ENCODE results near the gene CCDC88B. TPM values are rescaled to one million over a fixed set of nuclear protein-coding genes. Genes with fewer than 3 reads are reported as not detected.

CCDC88B gene
- total RNA-seq, result 0.82 to 1.3 TPM (median 0.99 TPM) in 3 replicates
- long read RNA-seq, result 0 reads

- H3K27me3 Mint-ChIP-seq (ENCODE audit: low read depth), result no peaks in the 10 kb centered on the region
- no peaks in the 10 kb centered on the region for H3K9me3 Mint-ChIP-seq (ENCODE audit: low read depth)
- H3K27ac Mint-ChIP-seq (ENCODE audit: unreplicated experiment), result no peak within 1 kb of the TSS
- no peak within 1 kb of the TSS for H3K4me3 Mint-ChIP-seq (ENCODE audit: unreplicated experiment)
- no peak for DNase-seq (ENCODE audit: low spot score)
- H3K4me1 Mint-ChIP-seq (ENCODE audit: low read depth), result peaks cover 7% of the 10 kb centered on the region
- TF ChIP-seq, protein P1, sequence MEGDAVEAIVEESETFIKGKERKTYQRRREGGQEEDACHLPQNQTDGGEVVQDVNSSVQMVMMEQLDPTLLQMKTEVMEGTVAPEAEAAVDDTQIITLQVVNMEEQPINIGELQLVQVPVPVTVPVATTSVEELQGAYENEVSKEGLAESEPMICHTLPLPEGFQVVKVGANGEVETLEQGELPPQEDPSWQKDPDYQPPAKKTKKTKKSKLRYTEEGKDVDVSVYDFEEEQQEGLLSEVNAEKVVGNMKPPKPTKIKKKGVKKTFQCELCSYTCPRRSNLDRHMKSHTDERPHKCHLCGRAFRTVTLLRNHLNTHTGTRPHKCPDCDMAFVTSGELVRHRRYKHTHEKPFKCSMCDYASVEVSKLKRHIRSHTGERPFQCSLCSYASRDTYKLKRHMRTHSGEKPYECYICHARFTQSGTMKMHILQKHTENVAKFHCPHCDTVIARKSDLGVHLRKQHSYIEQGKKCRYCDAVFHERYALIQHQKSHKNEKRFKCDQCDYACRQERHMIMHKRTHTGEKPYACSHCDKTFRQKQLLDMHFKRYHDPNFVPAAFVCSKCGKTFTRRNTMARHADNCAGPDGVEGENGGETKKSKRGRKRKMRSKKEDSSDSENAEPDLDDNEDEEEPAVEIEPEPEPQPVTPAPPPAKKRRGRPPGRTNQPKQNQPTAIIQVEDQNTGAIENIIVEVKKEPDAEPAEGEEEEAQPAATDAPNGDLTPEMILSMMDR (IDR thresholded peaks at IDR 0.05), result no peak
- H3K36me3 Mint-ChIP-seq (ENCODE audit: low read depth), result no peaks in the 10 kb centered on the region
Observed at GRCh38 chr11:64339754-64340408, at the start of gene CCDC88B. Gene CCDC88B, plus strand, starts transcription at chr11:64340204. Its CDS starts 63 bp downstream, at chr11:64340267.

DNA sequence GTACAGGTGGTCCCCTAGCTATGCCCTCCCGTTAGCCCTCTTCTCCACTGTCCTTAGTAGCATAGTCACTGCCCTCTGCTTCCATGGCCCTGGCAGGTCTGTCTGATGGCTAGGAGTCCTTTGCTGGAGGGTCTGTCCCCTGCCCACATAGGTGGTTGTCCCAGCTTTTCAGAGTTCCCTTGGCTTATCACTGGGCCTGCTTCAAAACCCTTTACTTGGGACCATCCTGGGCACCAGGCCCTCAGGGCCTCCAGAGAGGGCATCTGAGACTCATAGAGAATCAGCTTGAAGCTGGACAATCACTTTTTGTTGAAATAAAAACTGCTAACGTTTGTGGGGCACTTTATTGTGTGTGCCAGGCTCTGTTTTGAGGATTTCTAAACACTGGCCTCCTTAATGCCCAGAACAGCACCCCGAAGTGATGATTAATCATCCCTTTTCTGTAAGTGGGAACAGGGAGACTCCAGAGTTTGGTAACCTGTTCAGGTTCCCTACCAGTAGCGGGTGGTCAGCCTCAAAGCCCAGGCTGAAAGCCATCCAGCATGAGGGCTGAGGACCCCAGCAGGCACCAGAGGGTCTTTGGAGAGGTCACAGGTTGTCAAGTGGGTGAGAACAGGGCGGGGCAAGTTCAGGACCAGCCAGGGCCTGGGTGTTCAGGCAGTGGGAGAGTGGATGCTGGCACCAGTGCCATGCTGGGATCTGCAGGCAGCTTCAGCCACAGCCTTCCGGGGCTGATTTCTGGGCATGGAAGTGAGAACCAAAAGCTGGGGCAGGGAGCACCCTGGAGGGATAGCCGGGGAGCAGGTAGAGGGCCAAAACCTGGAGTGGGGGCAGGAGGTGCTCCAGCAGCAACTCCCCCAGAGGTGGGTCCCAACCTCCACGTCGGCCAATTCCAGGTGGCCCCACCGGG, 49.4 kb upstream of the CCDC88B start:
- Mint-ChIP-seq H3K27ac (ENCODE audit: unreplicated experiment) (no peak overlapping the region), H3K4me1 (ENCODE audit: low read depth) (peaks cover 28% of the 10 kb centered on the region), H3K9me3 (ENCODE audit: low read depth) (no peaks in the 10 kb centered on the region), H3K4me3 (ENCODE audit: unreplicated experiment) (peak overlapping the region; percentile 40), H3K27me3 (ENCODE audit: low read depth) (peaks cover 10% of the 10 kb centered on the region), H3K36me3 (ENCODE audit: low read depth) (no peaks in the 10 kb centered on the region)
- no peak for DNase-seq (ENCODE audit: low spot score)
- TF ChIP-seq, protein P1 (IDR thresholded peaks at IDR 0.05), result no peak

GRCh38 chr11:64291262-64291751, 48.7 kb upstream of the CCDC88B start, which contains the start of gene KCNK4:
Gene KCNK4, plus strand, starts transcription at chr11:64291302. Its CDS starts 1,717 bp downstream, at chr11:64293019.
- Mint-ChIP-seq H3K4me3 (ENCODE audit: unreplicated experiment) (peak within 1 kb of the TSS; percentile 40), H3K27ac (ENCODE audit: unreplicated experiment) (no peak within 1 kb of the TSS), H3K36me3 (ENCODE audit: low read depth) (no peaks in the 10 kb centered on the region), H3K9me3 (ENCODE audit: low read depth) (no peaks in the 10 kb centered on the region), H3K4me1 (ENCODE audit: low read depth) (peaks cover 25% of the 10 kb centered on the region), H3K27me3 (ENCODE audit: low read depth) (peaks cover 10% of the 10 kb centered on the region)
- DNase-seq (ENCODE audit: low spot score), result no peak
- TF ChIP-seq, protein P1 (IDR thresholded peaks at IDR 0.05), result no peak

GRCh38 chr11:64291752-64292459, 48.1 kb upstream of the CCDC88B start:
- H3K36me3 Mint-ChIP-seq (ENCODE audit: low read depth), result no peaks in the 10 kb centered on the region
- no peak overlapping the region for H3K27ac Mint-ChIP-seq (ENCODE audit: unreplicated experiment)
- TF ChIP-seq, protein P1 (IDR thresholded peaks at IDR 0.05), result no peak
- no peaks in the 10 kb centered on the region for H3K9me3 Mint-ChIP-seq (ENCODE audit: low read depth)
- peaks cover 19% of the 10 kb centered on the region for H3K4me1 Mint-ChIP-seq (ENCODE audit: low read depth)
- DNase-seq (ENCODE audit: low spot score), result no peak
- peak overlapping the region; percentile 51 for H3K4me3 Mint-ChIP-seq (ENCODE audit: unreplicated experiment)
- peaks cover 10% of the 10 kb centered on the region for H3K27me3 Mint-ChIP-seq (ENCODE audit: low read depth)
